Measurements from ENCODE around the gene COBLL1. TPM values are rescaled to one million over a fixed set of nuclear protein-coding genes. Genes with fewer than 3 reads are reported as not detected.

COBLL1 gene
- total RNA-seq, 1 experiment from 2014 or later = 5.9 TPM

GRCh38 chr2:164887434-164888144 lies 46.0 kb upstream of the COBLL1 start:
- Mint-ChIP-seq H3K36me3 (ENCODE audit: insufficient read depth in 1 of 3, low read depth in 3 of 3) (no peaks in the 10 kb centered on the region), H3K27ac (no peak overlapping the region), H3K4me1 (peaks cover 0 to 4% of the 10 kb centered on the region in 2 experiments; a peak in 3 of 4 replicates), H3K27me3 (ENCODE audit: low read depth) (no peaks in the 10 kb centered on the region), H3K9me3 (no peaks in the 10 kb centered on the region), H3K4me3 (no peak overlapping the region)
- Histone ChIP-seq H2BK20ac (ENCODE audit: low read depth, low read length, poor library complexity, severe bottlenecking) (no peak overlapping the region), H3K14ac (ENCODE audit: insufficient read depth, low read length) (no peak overlapping the region), H3K79me2 (ENCODE audit: insufficient read depth, low read length) (no peaks in the 10 kb centered on the region), H2BK12ac (ENCODE audit: insufficient read length, low read depth, low read length) (no peak overlapping the region), H3K4me1 (ENCODE audit: insufficient read depth, low read length) (no peaks in the 10 kb centered on the region), H3T11ph (ENCODE audit: low read length) (no peak overlapping the region), H3K9ac (ENCODE audit: extremely low read depth, insufficient read length, low read length) (no peak overlapping the region), H4K20me1 (ENCODE audit: control insufficient read depth, insufficient read depth, insufficient read length) (no peaks in the 10 kb centered on the region), H3K9me3 (ENCODE audit: control insufficient read depth, low read depth, low read length) (no peaks in the 10 kb centered on the region), H3K56ac (ENCODE audit: insufficient read length, low read depth, low read length) (no peak overlapping the region), H2BK120ac (ENCODE audit: low read depth, low read length, poor library complexity, severe bottlenecking) (no peak overlapping the region), H2BK15ac (ENCODE audit: low read depth, low read length) (no peak overlapping the region), H3K27ac (ENCODE audit: insufficient read length, low read depth, low read length) (no peak overlapping the region), H3K18ac (ENCODE audit: insufficient read length, low read depth, low read length) (no peak overlapping the region), H4K8ac (replicated peaks; ENCODE audit: insufficient read length, low read depth, low read length) (no peak overlapping the region), H2BK5ac (ENCODE audit: insufficient read length, low read length) (no peak overlapping the region), H3K23ac (ENCODE audit: insufficient read length, low read depth, low read length) (no peak overlapping the region), H3K23me2 (ENCODE audit: insufficient read length, low read depth, low read length, poor library complexity, severe bottlenecking) (no peaks in the 10 kb centered on the region), H3K27me3 (ENCODE audit: insufficient read depth, low read length) (no peaks in the 10 kb centered on the region), H3K4ac (ENCODE audit: low read depth, low read length) (no peak overlapping the region), H3K79me1 (ENCODE audit: insufficient read depth, low read depth, low read length, poor library complexity, severe bottlenecking) (no peaks in the 10 kb centered on the region), H2AFZ (ENCODE audit: low read length) (no peak overlapping the region), H3K4me2 (ENCODE audit: insufficient read depth, insufficient read length, low read length) (no peak overlapping the region), H4K5ac (ENCODE audit: insufficient read length, low read depth, low read length) (no peak overlapping the region), H2AK5ac (ENCODE audit: insufficient read length, low read length) (no peak overlapping the region), H4K91ac (ENCODE audit: insufficient read length, low read depth, low read length) (no peak overlapping the region)
- TF ChIP-seq CTCF (conservative IDR thresholded peaks at IDR 0.05) = no peak
- no CpG with 5 or more reads among the region's 4 CpGs for WGBS (ENCODE audit: extremely low coverage, insufficient read length, low lambda C conversion rate)
- DNase-seq = no peak
